Activated CD8-positive, alpha-beta memory T cell treated with anti-CD3 and anti-CD28 coated beads for 4 hours (primary cell): Measurements from ENCODE around the gene TMEM33.
"Not testable (repeated sequence)": the region's sequence is repeated elsewhere in the genome, so short reads cannot be mapped to it uniquely, and the experiment has no call there.

Source experiments
- DNase-seq, 2 donors: peaks; one replicate each; pipeline ENCODE4 v3.0.0-alpha.2; 2020; ENCODE audit warnings: low read depth in 2 of 2

TMEM33 gene, protein sequence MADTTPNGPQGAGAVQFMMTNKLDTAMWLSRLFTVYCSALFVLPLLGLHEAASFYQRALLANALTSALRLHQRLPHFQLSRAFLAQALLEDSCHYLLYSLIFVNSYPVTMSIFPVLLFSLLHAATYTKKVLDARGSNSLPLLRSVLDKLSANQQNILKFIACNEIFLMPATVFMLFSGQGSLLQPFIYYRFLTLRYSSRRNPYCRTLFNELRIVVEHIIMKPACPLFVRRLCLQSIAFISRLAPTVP

DNA sequence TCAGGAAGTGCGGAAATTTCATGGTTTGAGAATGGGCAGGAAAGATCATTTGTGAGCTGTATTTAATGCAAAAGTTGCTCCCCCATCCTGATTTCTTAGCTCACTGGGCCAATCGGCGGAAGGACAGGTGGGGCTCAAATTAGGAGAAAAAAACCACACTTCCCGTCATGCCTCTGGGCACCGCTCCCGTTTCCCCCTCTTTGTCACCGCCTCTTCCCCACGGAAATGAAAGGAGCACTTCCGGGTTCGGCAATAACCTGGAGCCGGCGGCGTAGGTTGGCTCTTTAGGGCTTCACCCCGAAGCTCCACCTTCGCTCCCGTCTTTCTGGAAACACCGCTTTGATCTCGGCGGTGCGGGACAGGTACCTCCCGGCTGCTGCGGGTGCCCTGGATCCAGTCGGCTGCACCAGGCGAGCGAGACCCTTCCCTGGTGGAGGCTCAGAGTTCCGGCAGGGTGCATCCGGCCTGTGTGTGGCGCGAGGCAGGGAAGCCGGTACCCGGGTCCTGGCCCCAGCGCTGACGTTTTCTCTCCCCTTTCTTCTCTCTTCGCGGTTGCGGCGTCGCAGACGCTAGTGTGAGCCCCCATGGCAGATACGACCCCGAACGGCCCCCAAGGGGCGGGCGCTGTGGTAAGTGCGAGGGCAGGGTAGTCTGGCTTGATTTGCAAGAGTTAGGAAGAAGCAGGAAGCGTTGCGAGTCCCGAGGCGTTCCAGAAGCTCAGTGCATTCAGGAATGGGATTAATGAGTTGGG is at the start of gene TMEM33:
TSS of gene TMEM33 (plus strand) at position 529 of the 751 bp plus-strand sequence. CDS start at position 585, 56 bp downstream.
- DNase-seq, result peak; percentile 59 to 69

DNA sequence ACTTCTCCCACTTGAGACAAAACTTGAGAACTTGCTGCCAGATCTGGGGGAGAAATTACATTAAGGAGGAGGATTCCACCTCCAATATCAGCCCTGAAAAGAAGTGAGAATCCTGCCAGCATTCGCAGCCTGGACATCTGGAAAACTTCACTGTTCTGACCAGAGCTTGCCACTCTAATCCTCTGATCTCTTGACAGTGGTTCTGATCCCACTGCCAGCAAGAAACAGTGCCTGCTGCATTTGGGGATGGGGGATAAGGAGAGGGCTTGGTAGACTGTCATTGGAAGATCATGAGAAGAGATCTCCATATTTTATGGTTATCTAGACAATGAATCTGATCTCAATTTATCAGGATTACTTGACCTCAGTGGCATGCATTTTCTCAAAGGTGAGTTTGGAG is 49.8 kb upstream of the TMEM33 start:
- no peak for DNase-seq

DNA sequence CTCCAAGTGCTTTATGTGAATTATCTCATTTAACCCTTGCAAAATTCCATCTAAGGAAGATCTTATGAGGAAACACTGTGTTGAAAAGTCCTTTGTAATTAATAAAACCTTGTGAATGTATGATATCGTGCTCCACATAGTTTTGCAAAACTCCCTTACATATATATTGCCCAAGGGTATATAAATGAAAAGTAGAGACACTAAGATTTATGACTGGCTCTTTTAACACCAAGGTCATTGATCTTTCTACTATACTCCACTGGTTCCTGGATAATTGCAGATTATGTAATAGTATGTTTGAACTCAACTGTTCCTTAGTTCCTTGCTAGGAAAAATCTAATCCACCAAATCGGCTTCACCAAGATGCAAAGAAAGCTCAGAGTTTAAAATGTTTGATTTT is 48.0 kb upstream of the TMEM33 start:
- DNase-seq, result no peak

- peak in 1 of 2 donors; percentile 14 for DNase-seq
Observed at GRCh38 chr4:41887821-41888686, 47.2 kb upstream of the TMEM33 start.

- DNase-seq, result no peak
Observed at GRCh38 chr4:41888687-41889074, 46.5 kb upstream of the TMEM33 start.

- no peak for DNase-seq
Observed at GRCh38 chr4:41889317-41889716, 45.9 kb upstream of the TMEM33 start.

- no peak for DNase-seq
Observed at GRCh38 chr4:41890085-41890484, 45.1 kb upstream of the TMEM33 start.

DNA sequence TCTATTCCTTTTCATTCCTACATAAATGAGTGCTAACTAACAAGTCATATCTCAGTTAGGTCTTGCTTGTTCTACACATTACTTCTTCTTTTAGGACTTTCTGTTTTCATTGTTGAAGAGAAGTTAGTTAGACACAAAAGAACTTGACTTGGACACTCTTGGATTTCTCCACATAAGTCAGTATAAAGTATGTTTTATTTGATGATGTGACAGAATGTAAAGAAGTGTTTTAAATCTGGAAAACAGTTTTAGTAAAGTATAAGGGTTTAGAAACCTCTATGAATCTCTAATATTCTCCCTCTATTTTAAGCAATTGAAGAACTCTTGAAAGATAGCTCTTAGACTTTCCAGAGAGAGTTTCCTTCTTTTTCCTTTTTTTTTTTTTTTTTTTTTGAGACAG is 38.6 kb upstream of the TMEM33 start:
- no peak for DNase-seq

GRCh38 chr4:41897698-41898097 is 37.5 kb upstream of the TMEM33 start:
- DNase-seq, result no peak

DNA sequence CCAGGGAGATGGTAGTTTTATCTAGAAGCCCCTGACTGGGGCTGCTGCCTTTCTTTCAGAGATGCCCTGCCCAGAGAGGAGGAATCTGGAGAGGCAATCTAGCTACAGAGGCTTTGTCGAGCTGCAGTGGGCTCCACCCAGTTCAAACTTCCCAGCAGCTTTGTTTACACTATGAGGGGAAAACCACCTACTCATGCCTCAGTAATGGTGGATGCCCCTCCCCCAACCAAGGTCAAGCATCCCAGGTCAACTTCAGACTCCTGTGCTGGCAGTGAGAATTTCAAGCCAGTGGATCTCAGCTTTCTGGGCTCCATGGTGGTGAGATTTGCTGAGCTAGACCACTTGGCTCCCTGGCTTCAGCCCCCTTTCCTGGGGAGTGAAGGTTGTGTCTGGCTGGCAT is 26.1 kb upstream of the TMEM33 start:
- not testable (repeated sequence) for DNase-seq

- no peak for DNase-seq
Observed at GRCh38 chr4:41912546-41912945, 22.7 kb upstream of the TMEM33 start.

DNA sequence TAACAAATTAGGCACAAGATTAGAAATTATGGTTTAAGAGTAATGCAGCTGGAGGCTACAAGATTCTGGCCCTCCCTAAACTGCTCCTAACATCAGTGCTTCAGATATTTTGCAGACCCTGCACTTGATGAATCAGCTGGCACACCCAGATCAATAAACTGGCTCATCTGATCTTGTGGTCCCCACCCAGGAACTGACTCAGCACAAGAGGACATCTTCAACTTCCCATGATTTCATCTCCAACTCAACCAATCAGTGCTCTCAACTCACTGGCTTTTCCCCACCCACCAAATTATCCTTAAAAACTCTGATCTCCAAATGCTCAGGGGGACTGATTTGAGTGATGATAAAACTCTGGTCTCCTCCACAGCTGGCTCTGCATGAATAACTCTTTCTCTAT is 21.7 kb upstream of the TMEM33 start:
- DNase-seq, result no peak

GRCh38 chr4:41918278-41918677 is 17.0 kb upstream of the TMEM33 start:
- no peak for DNase-seq

- DNase-seq, result not testable (repeated sequence)
Observed at GRCh38 chr4:41920416-41920815, 14.8 kb upstream of the TMEM33 start.

- DNase-seq, result no peak
Observed at GRCh38 chr4:41921476-41921875, 13.8 kb upstream of the TMEM33 start.

GRCh38 chr4:41927796-41928499 is 7.3 kb upstream of the TMEM33 start:
- DNase-seq, result no peak

- no peak for DNase-seq
Observed at GRCh38 chr4:41930139-41930831, 4.9 kb upstream of the TMEM33 start.

DNA sequence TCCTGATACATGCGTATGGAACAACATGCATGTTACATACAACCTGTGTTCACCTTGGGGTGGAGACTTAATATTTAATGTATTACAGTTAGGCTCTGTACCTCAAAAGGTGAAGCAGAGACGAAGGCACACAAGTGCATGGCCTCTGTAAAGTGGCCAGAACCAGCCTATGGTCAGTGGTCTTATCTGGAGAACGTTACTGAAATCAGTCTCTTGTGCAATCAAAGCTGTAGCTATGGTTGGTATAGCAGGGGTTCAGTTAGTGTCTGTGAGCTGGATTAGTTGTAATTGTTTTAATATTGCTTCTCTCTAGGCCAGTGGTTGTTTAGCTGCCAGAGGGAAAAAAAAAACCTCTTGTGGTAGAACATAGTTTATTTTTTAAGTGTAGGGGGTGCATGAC is 2.2 kb upstream of the TMEM33 start:
- no peak for DNase-seq

DNA sequence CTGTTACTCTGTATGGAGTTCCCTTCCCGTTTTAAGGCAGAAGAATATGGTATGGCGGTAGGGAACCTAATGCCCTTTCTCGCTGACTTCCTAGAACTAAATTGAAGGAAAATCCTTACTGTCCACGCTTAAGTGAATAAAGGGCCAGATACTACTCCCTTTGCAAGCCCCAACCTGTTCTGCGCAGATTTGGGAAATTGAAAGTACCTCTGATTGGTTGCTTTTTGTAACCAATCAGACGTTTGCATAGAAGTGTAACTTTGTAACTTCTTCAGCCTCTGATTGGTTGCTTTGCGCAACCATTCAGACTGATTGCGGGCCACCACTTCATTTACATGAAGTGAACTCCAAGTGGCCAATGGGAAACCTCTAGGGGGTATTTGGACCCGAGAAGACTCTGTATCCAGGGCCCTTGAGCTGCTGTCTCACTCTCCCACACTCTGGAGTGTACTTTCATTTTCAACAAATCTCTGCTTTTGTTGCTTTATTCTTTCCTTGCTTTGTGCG is 1.2 kb upstream of the TMEM33 start:
- DNase-seq, result no peak

DNA sequence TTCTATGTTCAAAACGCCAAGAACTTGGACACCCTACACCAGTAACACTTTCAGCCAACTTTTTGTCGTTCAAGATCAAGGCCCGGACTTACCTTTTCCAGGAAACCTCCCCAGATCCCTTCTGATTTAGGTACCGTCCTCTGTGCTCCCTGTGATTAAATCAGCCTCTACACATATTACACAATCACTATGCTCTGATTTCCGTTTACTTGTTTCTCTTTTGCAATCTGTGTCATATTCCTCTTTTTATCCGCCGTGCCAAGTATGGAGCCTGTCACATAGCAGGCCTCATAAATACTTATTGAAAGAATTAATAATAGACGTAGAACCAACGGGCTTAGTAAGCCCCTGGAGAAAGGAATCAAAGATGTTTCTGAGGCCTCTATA is 722 bp upstream of the TMEM33 start:
- DNase-seq, result no peak

- DNase-seq, result peak in 1 of 2 donors; percentile 14
Observed at GRCh38 chr4:41935652-41936021, 408 bp downstream of the TMEM33 start.
